ENCODE data around the gene MARK1. TPM values are rescaled to one million over a fixed set of nuclear protein-coding genes. Genes with fewer than 3 reads are reported as not detected.
"Not testable (repeated sequence)": the region's sequence is repeated elsewhere in the genome, so short reads cannot be mapped to it uniquely, and the experiment has no call there.

MARK1 gene
- total RNA-seq, 1 donor from 2014 or later, result 7.6 TPM

GRCh38 chr1:220628431-220628830 is 100.5 kb downstream of the MARK1 start:
- DNase-seq, result no peak

- no peak for DNase-seq
Measured at GRCh38 chr1:220631238-220631815, 103.4 kb downstream of the MARK1 start.

GRCh38 chr1:220637759-220638158 is 109.8 kb downstream of the MARK1 start:
- no peak for DNase-seq

GRCh38 chr1:220642285-220642684 is 114.3 kb downstream of the MARK1 start:
- DNase-seq, result no peak

DNA sequence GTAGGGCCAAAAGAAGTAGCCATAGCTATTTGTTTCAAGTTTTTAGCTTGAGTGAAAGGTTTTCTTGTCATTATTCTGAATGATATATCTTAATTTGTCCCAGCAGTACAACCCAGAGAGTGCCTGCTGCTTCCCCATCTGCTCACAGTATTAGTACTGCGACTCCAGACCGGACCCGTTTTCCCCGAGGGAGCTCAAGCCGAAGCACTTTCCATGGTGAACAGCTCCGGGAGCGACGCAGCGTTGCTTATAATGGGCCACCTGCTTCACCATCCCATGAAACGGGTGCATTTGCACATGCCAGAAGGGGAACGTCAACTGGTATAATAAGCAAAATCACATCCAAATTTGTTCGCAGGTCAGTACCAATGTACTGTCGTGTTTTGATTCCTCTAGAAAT is 125.1 kb downstream of the MARK1 start:
- no peak for DNase-seq

DNA sequence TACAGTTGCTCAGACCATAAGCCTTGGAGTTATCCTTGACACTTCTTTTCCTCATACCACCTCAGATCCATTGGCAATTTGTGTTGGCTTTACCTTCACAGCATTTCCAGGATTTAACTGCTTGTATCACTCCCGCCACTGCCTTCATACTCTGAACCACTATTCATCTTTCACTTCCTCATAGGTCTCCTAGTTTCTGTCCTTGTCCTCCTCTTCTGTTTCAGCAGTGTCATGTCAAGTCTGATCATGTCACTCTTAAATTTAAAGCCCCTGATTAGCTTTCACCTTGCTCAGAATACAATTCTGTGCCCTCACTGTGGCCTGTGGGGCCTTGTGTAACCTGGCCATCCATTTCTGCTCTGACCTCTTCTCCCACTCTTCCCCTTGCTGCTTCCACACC is 127.6 kb downstream of the MARK1 start:
- DNase-seq, result no peak

DNA sequence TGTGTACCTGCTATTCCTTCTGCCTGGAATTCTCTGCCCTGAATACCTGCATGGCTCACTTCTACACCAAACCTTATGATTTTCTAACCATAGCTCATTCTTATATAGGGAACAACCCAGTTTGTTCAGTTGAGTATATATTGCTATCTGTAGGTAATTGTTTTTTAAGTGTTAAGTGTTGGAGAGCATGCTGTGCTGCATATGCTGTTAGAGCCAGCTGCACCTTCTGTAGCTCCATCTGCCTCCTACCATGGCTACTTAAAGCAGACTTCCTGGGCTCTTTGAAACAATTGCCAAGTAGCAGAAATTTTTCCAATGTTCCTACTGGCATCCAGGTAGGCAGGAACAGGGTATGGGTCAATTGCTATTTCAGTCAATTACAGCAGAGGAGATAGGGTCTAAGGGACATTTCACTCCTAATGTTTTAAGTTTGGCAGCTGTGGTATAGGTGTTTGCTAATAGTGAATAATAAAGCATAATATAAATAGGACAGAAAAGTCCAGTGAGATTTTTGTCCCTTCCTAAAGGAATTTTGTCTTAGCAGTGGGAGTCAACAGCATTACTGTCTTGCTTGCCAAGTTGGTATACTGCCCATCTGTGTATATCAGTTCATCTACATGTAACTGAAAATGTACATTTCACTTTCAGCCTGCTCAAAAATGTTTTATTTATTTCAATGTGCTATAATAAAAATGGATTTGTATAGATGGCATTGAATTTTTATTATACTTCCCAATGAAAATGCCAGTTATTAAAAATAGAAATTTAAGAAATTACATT is 128.2 kb downstream of the MARK1 start:
- no peak for DNase-seq

GRCh38 chr1:220666349-220666748 is 138.4 kb downstream of the MARK1 start:
- no peak for DNase-seq

DNA sequence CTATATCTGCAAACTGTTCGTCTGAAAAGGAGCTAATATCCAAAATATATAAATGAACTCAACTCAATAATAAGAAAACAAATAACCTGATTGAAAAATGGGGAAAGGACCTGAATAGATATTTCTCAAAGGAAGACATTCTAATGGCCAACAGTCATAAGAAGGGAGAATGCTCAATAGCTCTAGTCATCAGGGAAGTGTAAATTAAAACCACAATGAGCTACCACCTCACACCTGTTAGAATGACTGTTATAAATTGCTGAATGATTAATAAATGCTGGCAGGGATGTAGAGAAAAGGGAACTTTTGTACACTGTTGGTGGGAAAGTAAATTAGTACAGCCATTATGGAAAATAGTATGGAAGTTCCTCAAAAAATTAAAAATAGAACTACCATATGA is 141.1 kb downstream of the MARK1 start:
- DNase-seq, result no peak

DNA sequence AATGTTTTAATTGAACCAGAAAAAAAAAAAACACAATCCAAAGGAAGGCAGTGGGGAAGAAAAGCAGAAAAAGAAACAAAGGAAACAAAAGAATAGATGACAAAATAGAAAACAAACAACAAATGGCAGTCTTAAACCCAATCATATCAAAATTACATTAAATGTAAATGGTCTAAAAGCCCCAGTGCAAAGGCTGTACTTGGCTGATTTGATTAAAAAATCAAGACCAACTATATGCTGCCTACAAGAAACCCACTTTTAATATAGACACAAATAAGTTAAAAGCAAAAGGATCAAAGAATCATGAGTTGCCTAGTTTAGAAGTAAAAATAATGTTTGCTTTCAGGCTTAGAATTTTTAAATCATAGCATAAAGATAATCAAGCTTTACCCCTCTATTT is 142.4 kb downstream of the MARK1 start:
- DNase-seq, result no peak

- DNase-seq, result no peak
Measured at GRCh38 chr1:220673921-220674320, 146.0 kb downstream of the MARK1 start.

- DNase-seq, result no peak
Measured at GRCh38 chr1:220677251-220677650, 149.3 kb downstream of the MARK1 start.

- no peak for DNase-seq
Measured at GRCh38 chr1:220680085-220680687, 152.2 kb downstream of the MARK1 start.

GRCh38 chr1:220681220-220681880 is 153.4 kb downstream of the MARK1 start:
- no peak for DNase-seq

DNA sequence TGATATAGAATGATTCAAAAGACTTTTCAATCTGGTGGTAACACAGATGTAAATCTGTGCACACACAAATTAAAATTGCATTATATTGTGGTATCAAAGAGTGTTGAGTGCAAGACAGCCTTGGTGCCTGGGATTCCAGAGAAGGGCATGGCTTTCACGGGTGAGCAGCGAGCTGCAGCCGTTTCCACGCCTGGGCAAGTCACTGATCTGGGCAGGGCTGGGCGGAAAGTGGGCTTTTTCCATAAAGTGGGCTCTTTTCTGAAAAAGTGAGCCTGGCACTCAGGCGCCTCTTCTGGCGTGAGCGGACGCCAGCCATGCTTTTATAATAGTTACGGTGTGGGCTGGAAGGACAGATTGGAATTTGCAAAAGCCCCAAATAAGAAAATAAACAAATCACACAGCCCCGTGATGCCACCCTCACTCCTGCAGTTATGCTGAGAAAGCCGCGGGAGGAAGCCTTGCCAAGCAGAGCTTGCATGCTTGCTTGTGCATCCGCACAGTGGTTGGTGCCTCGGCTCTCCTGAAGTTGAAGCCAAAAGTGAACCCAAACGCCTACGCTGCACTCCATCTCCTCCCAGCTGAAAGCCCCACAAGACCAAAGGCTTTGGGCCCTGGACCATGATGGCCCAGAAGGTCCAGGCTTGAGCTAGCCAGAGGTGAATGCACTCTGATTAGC is 155.1 kb downstream of the MARK1 start:
- DNase-seq, result no peak

DNA sequence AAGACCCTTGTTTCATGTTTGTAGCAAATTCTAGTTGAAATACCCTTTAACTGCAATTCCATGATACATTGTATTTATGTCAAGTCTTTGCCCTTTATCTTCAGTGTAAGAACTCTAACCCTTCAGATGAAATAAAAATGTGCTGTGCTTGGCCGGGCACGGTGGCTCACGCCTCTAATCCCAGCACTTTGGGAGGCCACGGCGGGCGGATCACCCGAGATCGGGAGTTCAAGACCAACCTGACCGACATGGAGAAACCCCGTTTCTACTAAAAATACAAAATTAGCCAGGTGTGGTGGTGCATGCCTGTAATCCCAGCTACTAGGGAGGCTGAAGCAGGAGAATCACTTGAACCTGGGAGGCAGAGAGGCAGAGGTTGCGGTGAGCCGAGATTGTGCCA is 155.8 kb downstream of the MARK1 start:
- not testable (repeated sequence) for DNase-seq

DNA sequence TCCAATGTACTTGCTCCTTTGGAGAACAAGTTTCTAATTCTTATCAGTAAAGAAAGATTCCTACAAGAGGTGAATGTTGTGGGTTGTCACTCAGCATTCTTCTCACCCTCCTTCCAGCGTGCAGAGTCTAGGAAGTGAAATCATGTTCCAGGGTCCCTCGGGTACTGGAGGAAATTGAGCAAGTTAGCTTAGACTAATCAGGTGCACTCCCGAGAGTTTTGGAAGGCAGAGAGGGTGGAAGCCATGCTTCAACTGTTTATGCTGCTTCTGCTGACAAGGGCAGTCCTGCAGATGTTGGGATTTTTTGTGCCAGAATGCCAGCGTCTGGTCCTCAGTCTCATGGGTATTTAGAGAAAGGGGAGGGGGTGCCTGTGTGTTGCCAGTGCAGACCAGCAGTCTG is 157.0 kb downstream of the MARK1 start:
- no peak for DNase-seq

GRCh38 chr1:220685879-220686278 is 157.9 kb downstream of the MARK1 start:
- DNase-seq, result no peak

DNA sequence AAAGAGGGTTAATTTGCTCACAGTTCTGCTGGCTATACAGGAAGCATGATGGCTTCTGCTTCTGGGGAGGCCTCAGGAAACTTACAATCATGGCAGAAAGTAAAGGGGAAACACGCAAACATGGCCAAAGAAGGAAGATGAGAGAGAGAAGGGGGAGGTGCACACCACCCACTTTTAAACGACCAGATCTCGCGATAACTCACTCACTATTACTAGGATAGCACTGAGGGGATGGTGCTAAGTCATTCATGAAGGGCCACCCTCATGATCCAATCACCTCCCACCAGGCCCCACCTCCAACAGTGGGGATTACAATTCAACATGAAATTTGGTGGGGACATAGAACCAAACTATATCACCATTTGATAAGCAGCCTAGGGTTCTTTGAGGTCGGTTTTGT is 159.9 kb downstream of the MARK1 start:
- DNase-seq, result no peak

- no peak for DNase-seq
Measured at GRCh38 chr1:220689666-220690065, 161.7 kb downstream of the MARK1 start.

DNA sequence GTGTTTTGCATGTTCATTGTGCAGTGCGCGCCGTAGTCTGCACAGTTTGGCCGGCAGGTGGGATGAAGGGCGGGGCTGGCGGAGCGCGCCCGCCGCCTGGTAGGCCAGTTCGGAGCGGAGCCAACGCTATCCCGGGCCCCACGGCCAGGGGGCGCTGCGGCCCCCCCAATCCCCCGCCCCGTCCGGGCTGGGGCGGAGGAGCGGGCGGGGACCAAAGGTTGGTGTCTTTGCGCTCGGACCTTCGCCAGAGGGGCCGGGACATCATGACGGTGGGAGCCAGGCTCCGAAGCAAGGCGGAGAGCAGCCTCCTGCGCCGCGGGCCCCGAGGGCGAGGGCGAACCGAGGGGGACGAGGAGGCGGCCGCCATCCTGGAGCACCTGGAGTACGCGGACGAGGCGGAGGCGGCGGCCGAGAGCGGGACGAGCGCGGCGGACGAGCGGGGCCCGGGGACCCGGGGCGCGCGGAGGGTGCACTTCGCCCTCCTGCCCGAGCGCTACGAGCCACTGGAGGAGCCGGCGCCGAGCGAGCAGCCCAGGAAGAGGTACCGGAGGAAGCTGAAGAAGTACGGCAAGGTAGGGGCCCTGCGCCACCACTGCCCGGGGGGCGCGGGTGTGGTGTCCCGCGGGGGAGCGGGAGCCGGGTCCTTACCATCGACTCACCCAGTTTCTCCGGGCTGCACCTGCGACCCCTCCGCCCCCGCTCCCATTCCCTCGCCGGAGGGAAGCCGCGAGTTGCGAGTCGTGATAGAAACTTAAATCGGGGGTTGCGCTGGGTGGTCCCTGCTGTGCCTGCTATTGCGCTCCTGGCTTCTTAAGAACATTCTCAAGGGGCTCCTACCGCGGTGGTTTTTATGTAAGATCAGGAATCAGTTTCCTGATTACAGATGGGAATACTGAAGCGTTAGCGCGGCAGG is 162.5 kb downstream of the MARK1 start, which contains the start of gene C1orf115:
TSS of gene C1orf115 (plus strand) at position 224 of the 913 bp plus-strand sequence. CDS start at position 264, 40 bp downstream.
- no peak for DNase-seq

Measured in skin of body (tissue), 2 donors.